AG04449 (cell line): Measurements from ENCODE around the gene NKG7.
A peak's percentile ranks its signal among the peaks of the same experiment; 100 is the strongest.

ENCODE experiments used
- CTCF ChIA-PET: fragments of 350-600 bp; formaldehyde crosslinking; extraction: SDS; loops from one replicate; lab custom pipeline; 2021; ENCODE audit warnings: antibody characterized with exemption; lab: Yijun Ruan, JAX
- POLR2A ChIA-PET: fragments of 400-600, 350-600 bp; formaldehyde crosslinking; extraction: SDS; loops from one replicate; lab custom pipeline; 2020; ENCODE audit warnings: antibody characterized with exemption, inconsistent platforms; lab: Yijun Ruan, JAX
- DNase-seq: peaks from one replicate; pipeline ENCODE4 v3.0.0-alpha.2; 2010; ENCODE audit warnings: low read depth, low spot score
- H3K4me3 ChIP-seq: 2 replicates; pipeline ENCODE4 v1.5.1; 2011; ENCODE audit warnings: low read depth, mild to moderate bottlenecking, control low read depth, low read length
- TF ChIP-seq, protein P1 (sequence below): IDR thresholded peaks from one replicate; pipeline ENCODE4 v1.5.1; 2011; ENCODE audit warnings: mild to moderate bottlenecking, moderate library complexity, low read length, control low read depth, inconsistent platforms; ENCODE audit not compliant: insufficient read depth; ENCODE audit errors: missing control alignments

The NKG7 gene

GRCh38 chr19:51327066-51328001 is 45.1 kb downstream of the NKG7 start:
- H3K4me3 ChIP-seq: no peak overlapping the region; the same call in 1 of the 2 replicates
- ChIA-PET CTCF (interaction anchor here (1.1 to 1.2 kb wide), 2 partner anchors 11 to 12 kb away, joined by 3 read pairs; no protein-coding TSS in a partner anchor), POLR2A (no interaction called here)
- DNase-seq: no peak
- TF ChIP-seq, protein P1, sequence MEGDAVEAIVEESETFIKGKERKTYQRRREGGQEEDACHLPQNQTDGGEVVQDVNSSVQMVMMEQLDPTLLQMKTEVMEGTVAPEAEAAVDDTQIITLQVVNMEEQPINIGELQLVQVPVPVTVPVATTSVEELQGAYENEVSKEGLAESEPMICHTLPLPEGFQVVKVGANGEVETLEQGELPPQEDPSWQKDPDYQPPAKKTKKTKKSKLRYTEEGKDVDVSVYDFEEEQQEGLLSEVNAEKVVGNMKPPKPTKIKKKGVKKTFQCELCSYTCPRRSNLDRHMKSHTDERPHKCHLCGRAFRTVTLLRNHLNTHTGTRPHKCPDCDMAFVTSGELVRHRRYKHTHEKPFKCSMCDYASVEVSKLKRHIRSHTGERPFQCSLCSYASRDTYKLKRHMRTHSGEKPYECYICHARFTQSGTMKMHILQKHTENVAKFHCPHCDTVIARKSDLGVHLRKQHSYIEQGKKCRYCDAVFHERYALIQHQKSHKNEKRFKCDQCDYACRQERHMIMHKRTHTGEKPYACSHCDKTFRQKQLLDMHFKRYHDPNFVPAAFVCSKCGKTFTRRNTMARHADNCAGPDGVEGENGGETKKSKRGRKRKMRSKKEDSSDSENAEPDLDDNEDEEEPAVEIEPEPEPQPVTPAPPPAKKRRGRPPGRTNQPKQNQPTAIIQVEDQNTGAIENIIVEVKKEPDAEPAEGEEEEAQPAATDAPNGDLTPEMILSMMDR: peak; percentile 10

DNA sequence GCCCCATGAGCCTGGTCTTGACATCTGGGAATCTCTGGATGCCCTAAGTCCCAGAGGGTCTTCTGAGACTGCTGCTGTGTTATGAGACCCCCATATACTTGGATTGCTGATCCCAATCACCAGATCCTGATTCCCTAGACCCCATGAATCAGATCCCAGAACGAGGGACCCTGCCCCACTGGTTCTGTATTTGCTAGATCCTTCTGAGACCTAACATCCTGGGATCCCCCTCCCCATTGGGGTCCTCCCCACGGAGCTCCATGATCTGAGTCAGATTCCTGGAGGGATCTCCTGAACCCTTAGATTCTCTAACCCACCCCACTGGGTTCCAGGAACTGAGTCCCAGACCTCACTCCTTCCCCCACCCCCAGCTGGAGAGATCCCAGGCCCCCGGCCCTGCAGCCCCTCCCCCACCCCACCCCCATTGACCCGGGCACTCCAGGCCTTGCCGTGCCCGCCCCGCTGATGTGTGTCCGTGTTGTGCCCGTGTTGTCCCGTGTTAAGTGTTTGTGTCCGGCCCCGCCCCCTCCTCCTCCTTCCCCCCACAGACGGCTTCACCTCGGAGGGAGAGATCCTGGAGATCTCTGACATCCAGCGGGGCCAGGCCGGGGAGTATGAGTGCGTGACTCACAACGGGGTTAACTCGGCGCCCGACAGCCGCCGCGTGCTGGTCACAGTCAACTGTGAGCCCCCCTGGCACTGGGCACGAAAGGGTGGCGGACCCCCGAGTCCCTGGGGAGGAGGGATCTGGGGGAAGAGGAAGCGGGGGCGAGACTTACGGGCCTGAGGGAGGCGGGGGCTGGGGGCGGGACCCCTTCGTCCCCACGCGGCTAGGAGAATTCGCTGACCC is 46.0 kb downstream of the NKG7 start:
- H3K4me3 ChIP-seq: no peak overlapping the region
- CTCF ChIA-PET: interaction anchor here (1.1 kb wide), 1 partner anchor 13 kb away, joined by 3 read pairs; no protein-coding TSS in a partner anchor

DNA sequence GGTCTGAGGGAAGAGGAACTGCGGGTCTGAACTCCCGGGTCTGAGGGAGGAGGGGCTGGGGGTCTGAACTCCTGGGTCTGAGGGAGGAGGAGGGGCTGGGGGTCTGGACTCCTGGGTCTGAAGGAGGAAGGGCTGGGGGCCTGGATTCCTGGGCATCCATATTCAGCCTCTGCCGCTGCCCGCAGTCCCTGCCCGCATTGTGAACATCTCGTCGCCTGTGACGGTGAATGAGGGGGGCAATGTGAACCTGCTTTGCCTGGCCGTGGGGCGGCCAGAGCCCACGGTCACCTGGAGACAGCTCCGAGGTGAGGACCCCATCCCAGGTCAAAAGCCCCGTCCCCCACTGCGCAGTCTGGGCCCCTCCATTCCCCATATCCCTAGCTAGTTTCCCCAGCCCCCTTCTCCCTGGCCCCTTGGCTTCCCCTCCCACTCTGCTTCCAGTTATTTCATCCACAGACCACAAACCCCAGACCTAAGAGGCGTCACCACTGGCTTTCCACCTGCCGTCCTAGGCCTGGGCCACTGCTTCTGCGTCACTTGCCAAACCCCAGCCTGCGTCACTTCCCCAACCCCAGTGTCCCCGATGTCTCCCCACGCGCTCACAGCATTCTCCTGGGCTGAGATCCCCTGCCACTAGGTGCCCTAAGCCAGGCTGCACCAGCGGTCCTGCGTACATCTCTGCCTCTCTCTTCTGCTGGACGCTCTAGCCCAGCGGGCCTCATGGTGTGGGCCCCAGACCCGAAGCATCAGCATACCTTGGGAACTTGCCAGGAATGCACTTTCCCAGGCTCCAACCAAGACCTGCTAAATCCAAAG is 47.1 kb downstream of the NKG7 start:
- ChIA-PET POLR2A (no interaction called here), CTCF (interaction anchor here (1.3 kb wide), 1 partner anchor 18 kb away, joined by 3 read pairs; no protein-coding TSS in a partner anchor)
- no peak for DNase-seq
- H3K4me3 ChIP-seq: no peak overlapping the region
- TF ChIP-seq, protein P1: no peak

More for the DNA sequence above, 46.0 kb downstream of the NKG7 start:
- no peak for DNase-seq
- POLR2A ChIA-PET: no interaction called here
- TF ChIP-seq, protein P1: no peak

- ChIA-PET POLR2A (no interaction called here), CTCF (interaction anchor here (0.9 to 1.3 kb wide), 2 partner anchors 14 to 17 kb away, joined by 3 to 4 read pairs; no protein-coding TSS in a partner anchor)
- TF ChIP-seq, protein P1: no peak
Measured at GRCh38 chr19:51324167-51324481, 48.3 kb downstream of the NKG7 start.

GRCh38 chr19:51323481-51324166 is 48.8 kb downstream of the NKG7 start:
- DNase-seq: no peak
- ChIA-PET CTCF (interaction anchor here (0.9 to 1.3 kb wide), 2 partner anchors 14 to 16 kb away, joined by 3 to 4 read pairs; no protein-coding TSS in a partner anchor), POLR2A (no interaction called here)
- H3K4me3 ChIP-seq: no peak overlapping the region
- TF ChIP-seq, protein P1: no peak

More at GRCh38 chr19:51324167-51324481, 48.3 kb downstream of the NKG7 start:
- no peak for DNase-seq
- H3K4me3 ChIP-seq: no peak overlapping the region
